GM12864 (cell line): ENCODE results near the gene USP43.
"Not testable (repeated sequence)": the region's sequence is repeated elsewhere in the genome, so short reads cannot be mapped to it uniquely, and the experiment has no call there.

Experiments used
- DNase-seq: peaks from one replicate; pipeline ENCODE4 v3.0.0-alpha.2; 2011; ENCODE audit warnings: low read depth
- H3K4me3 ChIP-seq: 2 replicates; pipeline ENCODE4 v1.5.1; 2011; ENCODE audit warnings: mild to moderate bottlenecking, low read depth, low read length, control low read depth
- TF ChIP-seq, protein P1 (sequence below): IDR thresholded peaks from 2 replicates; pipeline ENCODE4 v1.5.1; 2011; ENCODE audit warnings: low read depth, mild to moderate bottlenecking, moderate library complexity, low read length, control low read depth, inconsistent platforms; ENCODE audit errors: missing control alignments

The USP43 gene, protein sequence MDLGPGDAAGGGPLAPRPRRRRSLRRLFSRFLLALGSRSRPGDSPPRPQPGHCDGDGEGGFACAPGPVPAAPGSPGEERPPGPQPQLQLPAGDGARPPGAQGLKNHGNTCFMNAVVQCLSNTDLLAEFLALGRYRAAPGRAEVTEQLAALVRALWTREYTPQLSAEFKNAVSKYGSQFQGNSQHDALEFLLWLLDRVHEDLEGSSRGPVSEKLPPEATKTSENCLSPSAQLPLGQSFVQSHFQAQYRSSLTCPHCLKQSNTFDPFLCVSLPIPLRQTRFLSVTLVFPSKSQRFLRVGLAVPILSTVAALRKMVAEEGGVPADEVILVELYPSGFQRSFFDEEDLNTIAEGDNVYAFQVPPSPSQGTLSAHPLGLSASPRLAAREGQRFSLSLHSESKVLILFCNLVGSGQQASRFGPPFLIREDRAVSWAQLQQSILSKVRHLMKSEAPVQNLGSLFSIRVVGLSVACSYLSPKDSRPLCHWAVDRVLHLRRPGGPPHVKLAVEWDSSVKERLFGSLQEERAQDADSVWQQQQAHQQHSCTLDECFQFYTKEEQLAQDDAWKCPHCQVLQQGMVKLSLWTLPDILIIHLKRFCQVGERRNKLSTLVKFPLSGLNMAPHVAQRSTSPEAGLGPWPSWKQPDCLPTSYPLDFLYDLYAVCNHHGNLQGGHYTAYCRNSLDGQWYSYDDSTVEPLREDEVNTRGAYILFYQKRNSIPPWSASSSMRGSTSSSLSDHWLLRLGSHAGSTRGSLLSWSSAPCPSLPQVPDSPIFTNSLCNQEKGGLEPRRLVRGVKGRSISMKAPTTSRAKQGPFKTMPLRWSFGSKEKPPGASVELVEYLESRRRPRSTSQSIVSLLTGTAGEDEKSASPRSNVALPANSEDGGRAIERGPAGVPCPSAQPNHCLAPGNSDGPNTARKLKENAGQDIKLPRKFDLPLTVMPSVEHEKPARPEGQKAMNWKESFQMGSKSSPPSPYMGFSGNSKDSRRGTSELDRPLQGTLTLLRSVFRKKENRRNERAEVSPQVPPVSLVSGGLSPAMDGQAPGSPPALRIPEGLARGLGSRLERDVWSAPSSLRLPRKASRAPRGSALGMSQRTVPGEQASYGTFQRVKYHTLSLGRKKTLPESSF

DNA sequence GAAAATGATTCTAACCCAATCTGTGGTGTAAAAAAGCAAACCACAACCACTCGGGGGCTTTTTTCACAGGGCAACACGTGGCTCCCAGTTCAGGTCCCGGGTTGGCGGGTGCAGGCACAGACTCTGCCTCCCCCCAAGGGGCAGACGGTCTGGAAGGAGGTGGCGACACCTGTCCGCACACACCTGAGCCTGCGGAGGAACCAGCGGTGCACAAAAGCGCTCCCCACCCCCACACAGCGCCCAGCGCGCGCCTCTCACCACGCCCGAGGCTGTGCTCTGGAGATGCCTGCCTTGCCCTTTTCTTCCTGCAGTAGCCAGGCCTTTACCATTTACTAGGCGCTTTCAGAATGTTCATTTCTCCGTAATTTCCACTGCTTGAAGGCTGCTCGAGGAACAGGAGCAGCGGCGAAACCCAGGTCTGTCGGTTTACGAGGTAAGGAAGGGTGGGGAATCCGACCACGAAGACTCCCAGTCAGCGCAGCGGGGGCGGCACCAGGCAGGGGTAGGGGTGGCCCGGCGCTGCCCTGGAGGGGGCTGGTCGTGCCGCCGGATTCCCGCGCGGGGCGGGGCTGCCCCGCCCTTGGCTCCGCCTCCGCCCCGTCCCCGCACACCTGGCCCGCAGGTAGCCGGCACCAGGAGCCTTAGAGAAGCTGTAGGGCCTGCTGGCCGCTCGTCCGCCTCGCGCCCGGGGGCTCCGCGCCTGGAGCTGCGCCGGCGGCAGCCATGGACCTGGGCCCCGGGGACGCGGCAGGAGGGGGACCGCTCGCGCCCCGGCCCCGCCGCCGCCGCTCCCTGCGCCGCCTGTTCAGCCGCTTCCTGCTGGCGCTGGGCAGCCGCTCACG lies at the start of gene USP43:
Gene USP43, plus strand, starts transcription at position 608 of the 842 bp plus-strand sequence. Its CDS starts 116 bp downstream, at position 724.
- peak within 1 kb of the TSS; percentile 15 for H3K4me3 ChIP-seq
- TF ChIP-seq, protein P1, sequence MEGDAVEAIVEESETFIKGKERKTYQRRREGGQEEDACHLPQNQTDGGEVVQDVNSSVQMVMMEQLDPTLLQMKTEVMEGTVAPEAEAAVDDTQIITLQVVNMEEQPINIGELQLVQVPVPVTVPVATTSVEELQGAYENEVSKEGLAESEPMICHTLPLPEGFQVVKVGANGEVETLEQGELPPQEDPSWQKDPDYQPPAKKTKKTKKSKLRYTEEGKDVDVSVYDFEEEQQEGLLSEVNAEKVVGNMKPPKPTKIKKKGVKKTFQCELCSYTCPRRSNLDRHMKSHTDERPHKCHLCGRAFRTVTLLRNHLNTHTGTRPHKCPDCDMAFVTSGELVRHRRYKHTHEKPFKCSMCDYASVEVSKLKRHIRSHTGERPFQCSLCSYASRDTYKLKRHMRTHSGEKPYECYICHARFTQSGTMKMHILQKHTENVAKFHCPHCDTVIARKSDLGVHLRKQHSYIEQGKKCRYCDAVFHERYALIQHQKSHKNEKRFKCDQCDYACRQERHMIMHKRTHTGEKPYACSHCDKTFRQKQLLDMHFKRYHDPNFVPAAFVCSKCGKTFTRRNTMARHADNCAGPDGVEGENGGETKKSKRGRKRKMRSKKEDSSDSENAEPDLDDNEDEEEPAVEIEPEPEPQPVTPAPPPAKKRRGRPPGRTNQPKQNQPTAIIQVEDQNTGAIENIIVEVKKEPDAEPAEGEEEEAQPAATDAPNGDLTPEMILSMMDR = no peak
- no peak for DNase-seq

DNA sequence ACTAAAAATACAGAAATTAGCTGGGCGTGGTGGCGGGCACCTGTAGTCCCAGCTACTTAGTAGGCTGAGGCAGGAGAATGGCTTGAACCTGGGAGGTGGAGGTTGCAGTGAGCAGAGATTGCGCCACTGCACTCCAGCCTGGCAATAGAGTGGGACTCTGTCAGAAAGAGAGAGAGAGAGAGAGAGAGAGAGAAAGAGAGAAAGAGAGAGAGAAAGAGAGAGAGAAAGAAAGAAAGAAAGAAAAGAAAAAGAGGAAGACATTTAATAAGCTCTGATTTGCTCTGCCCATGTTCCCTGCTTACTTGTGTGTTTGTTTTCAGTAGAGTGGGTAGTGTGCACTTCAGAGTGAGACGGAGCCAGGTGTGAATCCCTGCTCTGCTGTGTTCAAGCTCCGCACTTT lies 47.7 kb upstream of the USP43 start:
- not testable (repeated sequence) for H3K4me3 ChIP-seq, DNase-seq

DNA sequence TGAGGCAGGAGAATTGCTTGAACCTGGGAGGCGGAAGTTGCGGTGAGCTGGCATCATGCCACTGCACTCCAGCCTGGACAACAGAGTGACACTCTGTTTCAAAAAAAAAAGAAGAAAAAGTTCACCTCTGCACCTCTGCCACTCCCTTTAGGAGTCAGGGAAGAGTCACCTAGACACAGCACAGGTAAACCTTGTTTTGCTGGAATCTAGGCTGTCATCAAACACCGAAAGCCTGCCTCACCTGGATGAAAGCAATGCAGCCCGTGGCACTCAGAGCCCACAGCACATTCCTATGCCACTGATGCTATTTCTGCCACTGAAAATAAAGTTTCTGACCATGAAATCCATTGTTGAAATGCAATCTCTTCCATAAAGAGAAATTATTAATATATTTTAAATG lies 46.7 kb upstream of the USP43 start:
- DNase-seq = no peak
- TF ChIP-seq, protein P1 = no peak
- H3K4me3 ChIP-seq = no peak overlapping the region

DNA sequence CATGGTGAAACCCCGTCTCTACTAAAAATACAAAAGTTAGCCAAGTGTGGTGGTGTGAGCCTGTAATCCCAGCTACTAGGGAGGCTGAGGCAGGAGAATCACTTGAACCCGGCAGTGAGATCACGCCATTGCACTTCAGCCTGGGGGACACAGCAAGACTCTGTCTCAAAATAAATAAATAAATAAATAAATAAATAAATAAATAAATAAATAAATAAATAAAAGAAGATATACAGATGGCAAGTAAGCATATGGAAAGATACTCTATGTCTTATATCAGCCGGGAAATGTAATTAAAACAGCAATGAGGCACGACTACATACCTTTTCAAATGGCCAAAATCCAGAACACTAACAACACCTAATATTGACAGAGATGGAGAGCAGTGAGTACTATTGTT lies 40.7 kb upstream of the USP43 start:
- not testable (repeated sequence) for H3K4me3 ChIP-seq, DNase-seq

DNA sequence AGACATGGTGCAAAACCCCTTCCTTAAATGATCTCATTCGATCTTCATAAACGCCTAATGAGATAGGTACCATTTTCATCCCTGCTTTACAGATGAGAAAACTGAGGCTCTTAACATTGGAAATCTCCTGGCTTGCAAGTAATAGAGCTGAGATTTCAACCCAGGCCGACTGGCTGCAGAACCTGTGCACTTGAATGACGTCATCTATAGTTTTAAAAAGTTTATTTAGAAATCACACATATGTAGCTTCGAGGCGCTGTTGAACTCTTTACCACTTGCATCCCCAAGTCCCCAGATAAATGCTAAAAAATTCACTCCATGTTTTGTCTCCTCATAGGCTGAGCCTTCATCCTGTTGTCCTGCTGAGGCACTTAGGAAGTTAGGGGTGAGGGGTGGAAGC lies 38.9 kb upstream of the USP43 start:
- DNase-seq = no peak
- TF ChIP-seq, protein P1 = no peak
- no peak overlapping the region for H3K4me3 ChIP-seq

DNA sequence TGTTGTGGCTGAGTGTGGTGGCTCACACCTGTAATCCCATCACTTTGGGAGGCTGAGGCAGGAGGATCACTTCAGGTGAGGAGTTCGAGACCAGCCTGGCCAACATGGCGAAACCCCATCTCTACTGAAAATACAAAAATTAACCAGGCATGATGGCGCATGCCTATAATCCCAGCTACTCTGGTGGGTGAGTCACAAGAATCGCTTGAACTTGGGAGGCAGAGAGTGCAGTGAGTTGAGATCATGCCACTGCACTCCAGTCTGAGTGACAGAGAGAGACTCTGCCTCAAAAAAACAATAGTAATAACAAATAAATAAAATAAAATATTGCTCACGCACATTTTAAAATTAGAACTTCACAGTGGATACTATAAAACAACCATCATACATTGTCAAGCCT lies 38.3 kb upstream of the USP43 start:
- not testable (repeated sequence) for DNase-seq, H3K4me3 ChIP-seq

DNA sequence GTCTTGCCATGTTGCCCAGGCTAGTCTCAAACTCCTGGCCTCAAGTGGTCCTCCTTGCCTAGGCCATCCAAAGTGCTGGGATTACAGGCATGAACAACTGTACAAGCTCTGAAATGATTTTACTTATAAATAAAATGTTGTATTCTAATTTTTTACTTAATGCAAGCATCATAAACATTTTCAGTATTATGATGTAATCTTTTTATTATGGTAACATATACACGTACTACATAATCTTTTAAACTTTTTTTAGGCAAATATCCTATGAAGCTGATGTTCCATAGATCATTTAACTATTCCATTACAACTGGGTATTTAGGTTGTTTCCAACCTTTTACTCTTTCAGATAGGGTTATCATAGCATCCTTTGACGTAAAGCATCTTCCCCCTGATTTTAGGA lies 33.8 kb upstream of the USP43 start:
- no peak for DNase-seq
- no peak overlapping the region for H3K4me3 ChIP-seq
- TF ChIP-seq, protein P1 = no peak

DNA sequence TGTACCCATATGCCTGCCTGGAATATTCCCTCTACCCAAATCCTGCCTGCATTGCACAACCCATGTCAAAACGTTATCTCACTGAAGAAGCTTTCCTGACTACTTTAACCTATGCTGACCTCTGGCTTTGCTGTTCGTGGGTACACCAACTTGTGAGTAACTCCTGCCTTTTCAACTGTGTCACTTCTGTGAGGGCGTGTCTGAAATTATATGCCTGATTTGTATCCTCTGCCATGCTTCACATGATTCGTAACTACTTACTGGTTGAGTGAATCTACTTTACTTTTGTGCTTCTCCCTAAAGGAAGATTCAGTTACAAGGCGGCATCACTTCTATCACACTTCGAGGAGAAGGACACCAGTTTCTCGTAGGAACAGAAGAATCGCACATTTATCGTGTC lies 33.3 kb upstream of the USP43 start:
- TF ChIP-seq, protein P1 = no peak
- H3K4me3 ChIP-seq = no peak overlapping the region
- DNase-seq = no peak
